IMR-90 (cell line): ENCODE data around the gene RIMS4. TPM values are rescaled to one million over a fixed set of nuclear protein-coding genes. Genes with fewer than 3 reads are reported as not detected.
A peak's percentile ranks its signal among the peaks of the same experiment; 100 is the strongest.

Experiments used
- ATAC-seq: fragments of 200-7000 bp; cut with Tn5 transposase; 2 replicates; pipeline ENCODE4 v1.9.1; 2020; ENCODE audit warnings: low read depth, mild to moderate bottlenecking, moderate library complexity
- BruUV-seq: library from RNA; stranded (reverse); fragments of 400-500 nt; replicated peaks from 2 replicates; lab custom pipeline; 2021; lab: Mats Ljungman, UMichigan
- CTCF ChIA-PET: fragments of 300-600 bp; formaldehyde crosslinking; extraction: SDS; loops from one replicate; lab custom pipeline; 2021; ENCODE audit warnings: antibody characterized with exemption; lab: Yijun Ruan, JAX
- POLR2A ChIA-PET: fragments of 300-600 bp; sonication (Branson Sonifier 250); formaldehyde crosslinking; loops from one replicate; lab custom pipeline; 2022; ENCODE audit warnings: antibody characterized with exemption; ENCODE audit not compliant: unreplicated experiment; lab: Charles Lee
- DNase-seq: peaks from one replicate; pipeline ENCODE4 v3.0.0; 2013
- H2AFZ ChIP-seq: replicated peaks from 2 replicates; pipeline ENCODE3; 2013; ENCODE audit warnings: low read length, mild to moderate bottlenecking; ENCODE audit not compliant: poor library complexity
- H2AK5ac ChIP-seq: 2 replicates; pipeline ENCODE4 v1.6.1; 2013; ENCODE audit warnings: low read depth, low read length, inconsistent platforms
- H2AK9ac ChIP-seq: replicated peaks from 2 replicates; pipeline ENCODE3; 2013; ENCODE audit warnings: mild to moderate bottlenecking, low read depth, low read length, moderate library complexity; ENCODE audit not compliant: poor library complexity
- H2BK120ac ChIP-seq: 2 replicates; pipeline ENCODE4 v1.6.1; 2013; ENCODE audit warnings: low read depth, low read length, inconsistent platforms
- H2BK15ac ChIP-seq: 3 replicates; pipeline ENCODE4 v1.6.1; 2013; ENCODE audit warnings: low read depth, low read length, inconsistent platforms
- H2BK20ac ChIP-seq: 2 replicates; pipeline ENCODE4 v1.6.1; 2013; ENCODE audit warnings: low read depth, mild to moderate bottlenecking, inconsistent platforms, low read length, moderate library complexity
- H2BK5ac ChIP-seq: 2 replicates; pipeline ENCODE4 v1.6.1; 2013; ENCODE audit warnings: mild to moderate bottlenecking, low read depth, low read length, inconsistent platforms; ENCODE audit not compliant: poor library complexity, severe bottlenecking
- H3K14ac ChIP-seq: replicated peaks from 2 replicates; pipeline ENCODE4 v1.6.1; 2013; ENCODE audit warnings: low read depth, low read length, inconsistent platforms
- H3K18ac ChIP-seq: 2 replicates; pipeline ENCODE4 v1.6.1; 2013; ENCODE audit warnings: low read depth, low read length, control low read depth
- H3K23ac ChIP-seq: 2 replicates; pipeline ENCODE4 v1.6.1; 2013; ENCODE audit warnings: low read depth, low read length, inconsistent platforms
- H3K27ac ChIP-seq: 2 replicates; pipeline ENCODE4 v1.5.1; 2013; ENCODE audit warnings: mild to moderate bottlenecking, control low read depth, low read length; ENCODE audit not compliant: insufficient read depth
- H3K27me3 ChIP-seq: 2 replicates; pipeline ENCODE4 v1.6.1; 2013; ENCODE audit warnings: low read length; ENCODE audit not compliant: control insufficient read depth, insufficient read depth
- H3K36me3 ChIP-seq: 2 replicates; pipeline ENCODE4 v1.6.1; 2013; ENCODE audit warnings: low read length, mixed read lengths; ENCODE audit not compliant: control insufficient read depth, insufficient read depth
- H3K4ac ChIP-seq: 2 replicates; pipeline ENCODE4 v1.6.1; 2013; ENCODE audit warnings: low read depth, low read length, inconsistent platforms
- H3K4me1 ChIP-seq: 2 replicates; pipeline ENCODE4 v1.6.1; 2013; ENCODE audit warnings: low read length, mixed read lengths; ENCODE audit not compliant: control insufficient read depth, insufficient read depth
- H3K4me2 ChIP-seq: 2 replicates; pipeline ENCODE4 v1.6.1; 2013; ENCODE audit warnings: low read depth, mild to moderate bottlenecking, control low read depth, low read length, moderate library complexity
- H3K4me3 ChIP-seq: 2 replicates; pipeline ENCODE4 v1.5.1; 2013; ENCODE audit warnings: low read depth, mild to moderate bottlenecking, control low read depth, low read length, moderate library complexity; ENCODE audit not compliant: insufficient read depth
- H3K56ac ChIP-seq: 2 replicates; pipeline ENCODE4 v1.6.1; 2013; ENCODE audit warnings: low read length, inconsistent platforms; ENCODE audit not compliant: insufficient read depth; ENCODE audit errors: extremely low read depth
- H3K79me1 ChIP-seq, 2 experiments: 2 replicates each; pipeline ENCODE4 v1.6.1; 2013; ENCODE audit warnings: low read length in 2 of 2, inconsistent platforms in 1 of 2, low read depth in 1 of 2
- H3K9ac ChIP-seq: 2 replicates; pipeline ENCODE4 v1.6.1; 2013; ENCODE audit warnings: low read depth, low read length, control low read depth
- H3K9me1 ChIP-seq: 2 replicates; pipeline ENCODE4 v1.6.1; 2013; ENCODE audit warnings: low read length, inconsistent platforms; ENCODE audit not compliant: insufficient read depth
- H3K9me3 ChIP-seq: 2 replicates; pipeline ENCODE4 v1.6.1; 2013; ENCODE audit warnings: low read length; ENCODE audit not compliant: control insufficient read depth, insufficient read depth
- H4K20me1 ChIP-seq: 2 replicates; pipeline ENCODE4 v1.6.1; 2013; ENCODE audit warnings: low read length, inconsistent platforms; ENCODE audit not compliant: insufficient read depth
- H4K5ac ChIP-seq: 2 replicates; pipeline ENCODE4 v1.6.1; 2013; ENCODE audit warnings: mild to moderate bottlenecking, low read depth, low read length, control low read depth
- H4K8ac ChIP-seq, 2 experiments: 2 replicates each; pipeline ENCODE4 v1.6.1; 2013; ENCODE audit warnings: low read depth in 2 of 2, low read length in 2 of 2, control low read depth in 1 of 2, inconsistent platforms in 1 of 2
- H4K91ac ChIP-seq: 2 replicates; pipeline ENCODE4 v1.6.1; 2013; ENCODE audit warnings: low read depth, low read length, inconsistent platforms; ENCODE audit not compliant: insufficient read depth
- BHLHE40 ChIP-seq: fragments of 150-350 bp; IDR thresholded peaks from 2 replicates; pipeline ENCODE4 v1.6.1; 2016; ENCODE audit warnings: mild to moderate bottlenecking, low read depth, low read length
- FOS ChIP-seq: fragments of 150-350 bp; IDR thresholded peaks from 2 replicates; pipeline ENCODE4 v1.6.1; 2016; ENCODE audit warnings: low read depth, low read length
- MAFK ChIP-seq: IDR thresholded peaks from 2 replicates; pipeline ENCODE4 v1.6.1; 2012; ENCODE audit warnings: low read depth, low read length, improper control_type of control experiment
- RCOR1 ChIP-seq: IDR thresholded peaks from 2 replicates; pipeline ENCODE4 v1.6.1; 2012; ENCODE audit warnings: mild to moderate bottlenecking, low read length, improper control_type of control experiment; ENCODE audit not compliant: insufficient replicate concordance
- RFX5 ChIP-seq: IDR thresholded peaks from 2 replicates; pipeline ENCODE4 v1.8.0; 2012; ENCODE audit warnings: low read depth, mild to moderate bottlenecking, low read length, moderate library complexity
- WGBS, 2 experiments: methylation state at CpG; one replicate each; pipeline versions ENCODE4 v1.1.5 to v1.1.7; 2013; ENCODE audit warnings: missing lambda C conversion rate in 2 of 2; ENCODE audit not compliant: insufficient read length in 1 of 2; ENCODE audit errors: extremely low coverage in 2 of 2; 5-methylcytosine and 5-hydroxymethylcytosine counted together
- dilution Hi-C: fragments of 300-500 bp; cut with HindIII; formaldehyde crosslinking; loops from one replicate; pipeline ENCODE4 v1.14.3; 2018; ENCODE audit warnings: low sequenced_read_pairs; ENCODE audit not compliant: unreplicated experiment
- in situ Hi-C: fragments of 300-500 bp; cut with MboI; formaldehyde crosslinking; loops from 3 replicates; pipeline ENCODE4 v1.14.3; 2019; ENCODE audit warnings: low sequenced_read_pairs, inconsistent platforms, mixed read lengths
- intact Hi-C: fragments of 100-400 bp; cut with micrococcal nuclease; formaldehyde crosslinking; loops from 2 replicates; pipeline ENCODE4 v1.10.0; 2022
- polyA plus RNA-seq, 3 experiments: library from polyadenylated mRNA; depleted of rRNA; stranded (reverse); fragments of >200 nt; gene quantifications; 2 replicates each; pipeline ENCODE4 v1.2.3, GENCODE V29; 2012; ENCODE audit warnings: low replicate concordance in 1 of 3
- total RNA-seq: library from RNA; depleted of rRNA; stranded (reverse); fragments of >200 nt; gene quantifications from 2 replicates; pipeline ENCODE4 v1.2.3, GENCODE V29; 2012

RIMS4 gene
- total and polyA plus RNA-seq, 2 of the 4 experiments (the other 2 are of a cell fraction) = not detected

DNA sequence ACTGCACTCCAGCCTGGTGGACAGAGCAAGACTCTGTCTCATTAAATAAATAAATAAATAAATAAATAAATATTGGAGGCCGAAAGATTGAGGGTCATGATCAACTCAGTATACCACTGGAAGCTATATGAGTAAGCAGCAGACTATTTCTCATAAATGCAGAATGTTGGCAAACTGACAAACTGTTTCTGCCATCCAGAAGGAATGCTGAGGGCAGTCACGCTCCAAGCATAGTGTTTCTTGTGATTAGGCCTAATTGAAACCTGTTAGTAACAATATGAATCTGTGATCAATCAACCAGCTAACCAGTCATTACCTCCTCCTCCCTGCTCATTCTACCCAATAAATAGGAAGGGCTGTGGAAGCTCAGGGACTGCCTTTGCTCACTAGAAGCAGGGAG, 79.9 kb downstream of the RIMS4 start:
- dilution Hi-C loops = no loop called here
- ChIA-PET POLR2A (no interaction called here), CTCF (interaction anchor here (2.7 kb wide), 1 partner anchor 47 kb away, joined by 10 read pairs; no protein-coding TSS in a partner anchor)

More for the DNA sequence above, 79.9 kb downstream of the RIMS4 start:
- Histone ChIP-seq H3K4me1 (peaks cover 18% of the 10 kb centered on the region), H2AFZ (no peak overlapping the region), H3K27me3 (no peaks in the 10 kb centered on the region), H3K23ac (no peak overlapping the region), H2BK5ac (peak overlapping the region; percentile 30), H3K27ac (no peak overlapping the region), H3K14ac (no peak overlapping the region), H2BK120ac (peak overlapping the region; percentile 27; the same call in 1 of the 2 replicates), H2AK5ac (peak overlapping the region; percentile 40; the same call in 1 of the 2 replicates), H3K56ac (no peak overlapping the region), H4K8ac (0 out of 4 replicates have a peak overlapping the region, but pooled peaks of 1 of the 2 experiments have one; percentile 63), H2BK20ac (peak overlapping the region; percentile 6; the same call in 1 of the 2 replicates), H3K4ac (0 out of 2 replicates have a peak overlapping the region, but pooled peaks have one; percentile 7), H3K4me2 (no peak overlapping the region), H3K18ac (peak overlapping the region; percentile 83; the same call in 1 of the 2 replicates), H3K79me1 (no peaks in the 10 kb centered on the region), H4K20me1 (no peaks in the 10 kb centered on the region), H3K9me3 (no peaks in the 10 kb centered on the region), H2BK15ac (no peak overlapping the region), H3K4me3 (no peak overlapping the region), H3K9me1 (no peaks in the 10 kb centered on the region), H4K5ac (peak overlapping the region; percentile 18), H3K9ac (no peak overlapping the region), H2AK9ac (no peak overlapping the region), H3K36me3 (no peaks in the 10 kb centered on the region), H4K91ac (peak overlapping the region; percentile 2; the same call in 1 of the 2 replicates)
- TF ChIP-seq RFX5 (no peak), RCOR1 (no peak), MAFK (no peak), FOS (no peak), BHLHE40 (peak; percentile 34; the same call in 1 of the 2 replicates)
- intact Hi-C loops = loop anchor here (5.0 kb wide), 2 partner anchors 198 to 348 kb away; no protein-coding TSS in a partner anchor
- DNase-seq = peak; percentile 77
- no CpG with 5 or more reads among the region's 2 CpGs for WGBS, 2 experiments
- no peak; the same call in 1 of the 2 replicates for ATAC-seq
- in situ Hi-C loops = loop anchor here (5.0 kb wide), 1 partner anchor 43 kb away; no protein-coding TSS in a partner anchor
- no TSS peak for BruUV-seq
